SU-DHL-6 (cell line): Measurements from ENCODE around the gene LYSMD3.

ENCODE experiments used
- CTCF ChIP-seq: fragments of 200-600 bp; sonication (generic); IDR thresholded peaks from one replicate; pipeline ENCODE4 v1.5.1; 2017; ENCODE audit warnings: antibody characterized with exemption, mild to moderate bottlenecking, low read length, moderate library complexity; ENCODE audit not compliant: insufficient read depth, poor library complexity, severe bottlenecking
- EZH2phosphoT487 ChIP-seq: fragments of 200-600 bp; sonication (generic), shearing (Covaris generic); conservative IDR thresholded peaks from 2 replicates; pipeline ENCODE4 v1.6.1; 2018; ENCODE audit warnings: mild to moderate bottlenecking, antibody characterized with exemption, low read length, moderate library complexity, mixed read lengths

GRCh38 chr5:90575712-90576111 lies 46.3 kb upstream of the LYSMD3 start:
- TF ChIP-seq EZH2phosphoT487 = no peak
- no peak for TF ChIP-seq CTCF
